ENCODE data around the gene EIF4E3.

Gene EIF4E3

GRCh38 chr3:71647751-71648150, 77.5 kb downstream of the EIF4E3 start:
- no peak for DNase-seq (ENCODE audit: insufficient read length, low spot score)
- TF ChIP-seq TAF1 (IDR thresholded peaks at IDR 0.05; ENCODE audit: low read depth, low read length) = no peak
- no peak for TF ChIP-seq SPI1 (IDR thresholded peaks at IDR 0.05; ENCODE audit: low read depth, low read length)
- TF ChIP-seq POU2F2 (IDR thresholded peaks at IDR 0.05; ENCODE audit: low read depth, low read length) = no peak
- no peak for TF ChIP-seq POLR2AphosphoS5 (IDR thresholded peaks at IDR 0.05; ENCODE audit: low read depth, low read length)
- no peak for TF ChIP-seq PAX5 (IDR thresholded peaks at IDR 0.05; ENCODE audit: insufficient read depth, low read length, severe bottlenecking)
- TF ChIP-seq POLR2A (IDR thresholded peaks at IDR 0.05; ENCODE audit: low read depth, low read length) = no peak
- FAIRE-seq = no peak

- no peak for TF ChIP-seq POU2F2 (IDR thresholded peaks at IDR 0.05; ENCODE audit: low read depth, low read length)
- no peak for TF ChIP-seq TAF1 (IDR thresholded peaks at IDR 0.05; ENCODE audit: low read depth, low read length)
- TF ChIP-seq POLR2A (IDR thresholded peaks at IDR 0.05; ENCODE audit: low read depth, low read length) = no peak
- no peak for TF ChIP-seq PAX5 (IDR thresholded peaks at IDR 0.05; ENCODE audit: insufficient read depth, low read length, severe bottlenecking)
- no peak for TF ChIP-seq SPI1 (IDR thresholded peaks at IDR 0.05; ENCODE audit: low read depth, low read length)
- no peak for TF ChIP-seq POLR2AphosphoS5 (IDR thresholded peaks at IDR 0.05; ENCODE audit: low read depth, low read length)
- FAIRE-seq (no peak), DNase-seq (ENCODE audit: insufficient read length, low spot score) (no peak)
Measured at GRCh38 chr3:71646971-71647370, 78.2 kb downstream of the EIF4E3 start.

- FAIRE-seq = no peak
- TF ChIP-seq PAX5 (IDR thresholded peaks at IDR 0.05; ENCODE audit: insufficient read depth, low read length, severe bottlenecking) = no peak
- no peak for TF ChIP-seq POLR2A (IDR thresholded peaks at IDR 0.05; ENCODE audit: low read depth, low read length)
- no peak for TF ChIP-seq TAF1 (IDR thresholded peaks at IDR 0.05; ENCODE audit: low read depth, low read length)
- TF ChIP-seq POLR2AphosphoS5 (IDR thresholded peaks at IDR 0.05; ENCODE audit: low read depth, low read length) = no peak
- TF ChIP-seq POU2F2 (IDR thresholded peaks at IDR 0.05; ENCODE audit: low read depth, low read length) = no peak
- TF ChIP-seq SPI1 (IDR thresholded peaks at IDR 0.05; ENCODE audit: low read depth, low read length) = no peak
- no peak for DNase-seq (ENCODE audit: insufficient read length, low spot score)
Measured at GRCh38 chr3:71645140-71645539, 80.1 kb downstream of the EIF4E3 start.

- DNase-seq (ENCODE audit: insufficient read length, low spot score) = no peak
- TF ChIP-seq POU2F2 (IDR thresholded peaks at IDR 0.05; ENCODE audit: low read depth, low read length) (no peak), TAF1 (IDR thresholded peaks at IDR 0.05; ENCODE audit: low read depth, low read length) (no peak), POLR2A (IDR thresholded peaks at IDR 0.05; ENCODE audit: low read depth, low read length) (no peak), SPI1 (IDR thresholded peaks at IDR 0.05; ENCODE audit: low read depth, low read length) (no peak), POLR2AphosphoS5 (IDR thresholded peaks at IDR 0.05; ENCODE audit: low read depth, low read length) (no peak), PAX5 (IDR thresholded peaks at IDR 0.05; ENCODE audit: insufficient read depth, low read length, severe bottlenecking) (no peak)
- no peak for FAIRE-seq
Measured at GRCh38 chr3:71641674-71642073, 83.5 kb downstream of the EIF4E3 start.

GRCh38 chr3:71640331-71640983, 84.7 kb downstream of the EIF4E3 start:
- no peak for FAIRE-seq
- no peak for TF ChIP-seq POLR2AphosphoS5 (IDR thresholded peaks at IDR 0.05; ENCODE audit: low read depth, low read length)
- no peak for TF ChIP-seq SPI1 (IDR thresholded peaks at IDR 0.05; ENCODE audit: low read depth, low read length)
- TF ChIP-seq TAF1 (IDR thresholded peaks at IDR 0.05; ENCODE audit: low read depth, low read length) = no peak
- no peak for TF ChIP-seq PAX5 (IDR thresholded peaks at IDR 0.05; ENCODE audit: insufficient read depth, low read length, severe bottlenecking)
- TF ChIP-seq POU2F2 (IDR thresholded peaks at IDR 0.05; ENCODE audit: low read depth, low read length) = no peak
- TF ChIP-seq POLR2A (IDR thresholded peaks at IDR 0.05; ENCODE audit: low read depth, low read length) = no peak
- no peak for DNase-seq (ENCODE audit: insufficient read length, low spot score)

- TF ChIP-seq PAX5 (IDR thresholded peaks at IDR 0.05; ENCODE audit: insufficient read depth, low read length, severe bottlenecking) (no peak), POU2F2 (IDR thresholded peaks at IDR 0.05; ENCODE audit: low read depth, low read length) (no peak), TAF1 (IDR thresholded peaks at IDR 0.05; ENCODE audit: low read depth, low read length) (no peak), POLR2AphosphoS5 (IDR thresholded peaks at IDR 0.05; ENCODE audit: low read depth, low read length) (no peak), SPI1 (IDR thresholded peaks at IDR 0.05; ENCODE audit: low read depth, low read length) (no peak), POLR2A (IDR thresholded peaks at IDR 0.05; ENCODE audit: low read depth, low read length) (no peak)
- FAIRE-seq = no peak
- DNase-seq (ENCODE audit: insufficient read length, low spot score) = no peak
Measured at GRCh38 chr3:71636482-71636881, 88.7 kb downstream of the EIF4E3 start.

- no peak for FAIRE-seq
- TF ChIP-seq PAX5 (IDR thresholded peaks at IDR 0.05; ENCODE audit: insufficient read depth, low read length, severe bottlenecking) (no peak), POU2F2 (IDR thresholded peaks at IDR 0.05; ENCODE audit: low read depth, low read length) (no peak), POLR2AphosphoS5 (IDR thresholded peaks at IDR 0.05; ENCODE audit: low read depth, low read length) (no peak)
- DNase-seq (ENCODE audit: insufficient read length, low spot score) = no peak
Measured at GRCh38 chr3:71636001-71636400, 89.2 kb downstream of the EIF4E3 start.

- TF ChIP-seq POLR2A (IDR thresholded peaks at IDR 0.05; ENCODE audit: low read depth, low read length) (no peak), POU2F2 (IDR thresholded peaks at IDR 0.05; ENCODE audit: low read depth, low read length) (no peak), SPI1 (IDR thresholded peaks at IDR 0.05; ENCODE audit: low read depth, low read length) (no peak), POLR2AphosphoS5 (IDR thresholded peaks at IDR 0.05; ENCODE audit: low read depth, low read length) (no peak), TAF1 (IDR thresholded peaks at IDR 0.05; ENCODE audit: low read depth, low read length) (no peak), PAX5 (IDR thresholded peaks at IDR 0.05; ENCODE audit: insufficient read depth, low read length, severe bottlenecking) (no peak)
- no peak for FAIRE-seq
Measured at GRCh38 chr3:71634671-71635070, 90.5 kb downstream of the EIF4E3 start.

GRCh38 chr3:71629711-71630110, 95.5 kb downstream of the EIF4E3 start:
- FAIRE-seq (no peak), DNase-seq (ENCODE audit: insufficient read length, low spot score) (no peak)
- no peak for TF ChIP-seq TAF1 (IDR thresholded peaks at IDR 0.05; ENCODE audit: low read depth, low read length)
- no peak for TF ChIP-seq POLR2A (IDR thresholded peaks at IDR 0.05; ENCODE audit: low read depth, low read length)
- TF ChIP-seq PAX5 (IDR thresholded peaks at IDR 0.05; ENCODE audit: insufficient read depth, low read length, severe bottlenecking) = no peak
- TF ChIP-seq POLR2AphosphoS5 (IDR thresholded peaks at IDR 0.05; ENCODE audit: low read depth, low read length) = no peak
- no peak for TF ChIP-seq POU2F2 (IDR thresholded peaks at IDR 0.05; ENCODE audit: low read depth, low read length)
- no peak for TF ChIP-seq SPI1 (IDR thresholded peaks at IDR 0.05; ENCODE audit: low read depth, low read length)

More at GRCh38 chr3:71634671-71635070, 90.5 kb downstream of the EIF4E3 start:
- no peak for DNase-seq (ENCODE audit: insufficient read length, low spot score)

- FAIRE-seq (no peak), DNase-seq (ENCODE audit: insufficient read length, low spot score) (no peak)
- no peak for TF ChIP-seq POLR2A (IDR thresholded peaks at IDR 0.05; ENCODE audit: low read depth, low read length)
- TF ChIP-seq TAF1 (IDR thresholded peaks at IDR 0.05; ENCODE audit: low read depth, low read length) = no peak
- TF ChIP-seq POLR2AphosphoS5 (IDR thresholded peaks at IDR 0.05; ENCODE audit: low read depth, low read length) = no peak
- TF ChIP-seq PAX5 (IDR thresholded peaks at IDR 0.05; ENCODE audit: insufficient read depth, low read length, severe bottlenecking) = no peak
Measured at GRCh38 chr3:71629289-71629688, 95.9 kb downstream of the EIF4E3 start.

All from GM12891 (cell line).